ENCODE measurements around the gene CRNN.

Gene CRNN

DNA sequence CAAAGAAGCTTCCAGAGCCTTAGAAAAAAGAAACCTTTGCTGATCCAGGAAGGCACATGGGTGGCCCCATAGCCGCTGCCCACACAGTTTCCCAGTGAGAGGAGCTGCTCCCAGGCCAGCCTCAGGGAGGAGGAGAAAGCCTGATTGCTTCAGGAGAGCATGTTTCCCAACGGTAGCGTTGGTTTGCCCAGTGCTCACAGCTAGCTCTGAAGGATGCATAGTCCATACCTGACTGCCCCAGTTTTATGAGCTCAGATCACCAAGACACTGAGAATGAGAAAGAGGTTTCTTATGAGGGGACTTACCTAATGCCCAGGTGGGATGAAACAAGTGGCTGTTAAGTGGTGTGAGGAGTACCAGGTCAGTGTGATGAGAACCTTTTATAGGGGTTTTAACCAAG, at the start of gene CRNN:
Gene CRNN (minus strand): TSS at position 355 of the 400 bp plus-strand sequence. CDS start 2,030 bp downstream, outside the sequence.
- H3K36me3 ChIP-seq (ENCODE audit: control insufficient read depth, insufficient read depth, low read length) = no peaks in the 10 kb centered on the region
- H3K27me3 ChIP-seq (ENCODE audit: control insufficient read depth, insufficient read depth, low read length) = no peaks in the 10 kb centered on the region
- H3K27ac ChIP-seq (ENCODE audit: low read depth, low read length) = no peak within 1 kb of the TSS
- no peak within 1 kb of the TSS for H3K4me3 ChIP-seq (ENCODE audit: low read length)
- H3K9ac ChIP-seq (ENCODE audit: low read length) = no peak within 1 kb of the TSS
- no peaks in the 10 kb centered on the region for H3K4me1 ChIP-seq (ENCODE audit: control insufficient read depth, insufficient read depth, low read length)

DNA sequence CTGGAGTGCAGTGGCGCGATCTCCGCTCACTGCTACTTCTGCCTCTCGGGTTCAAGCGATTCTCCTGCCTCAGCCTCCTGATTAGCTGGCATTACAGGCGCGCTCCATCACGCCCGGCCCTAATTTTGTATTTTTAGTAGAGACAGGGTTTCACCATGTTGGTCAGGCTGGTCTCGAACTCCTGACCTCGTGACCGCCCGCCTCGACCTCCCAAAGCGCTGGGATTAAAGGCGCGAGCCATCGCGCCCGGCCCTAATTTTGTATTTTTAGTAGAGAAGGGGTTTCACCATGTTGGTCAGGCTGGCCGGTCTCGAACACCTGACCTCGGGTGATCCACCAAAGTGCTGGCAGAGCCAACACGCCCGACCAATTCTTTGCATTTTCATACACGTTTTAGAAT, 48.6 kb upstream of the CRNN start:
- H3K27me3 ChIP-seq (ENCODE audit: control insufficient read depth, insufficient read depth, low read length) = no peaks in the 10 kb centered on the region
- no peaks in the 10 kb centered on the region for H3K36me3 ChIP-seq (ENCODE audit: control insufficient read depth, insufficient read depth, low read length)
- H3K4me1 ChIP-seq (ENCODE audit: control insufficient read depth, insufficient read depth, low read length) = no peaks in the 10 kb centered on the region
- H3K9ac ChIP-seq (ENCODE audit: low read length) = no peak overlapping the region
- H3K27ac ChIP-seq (ENCODE audit: low read depth, low read length) = no peak overlapping the region
- H3K4me3 ChIP-seq (ENCODE audit: low read length) = no peak overlapping the region

DNA sequence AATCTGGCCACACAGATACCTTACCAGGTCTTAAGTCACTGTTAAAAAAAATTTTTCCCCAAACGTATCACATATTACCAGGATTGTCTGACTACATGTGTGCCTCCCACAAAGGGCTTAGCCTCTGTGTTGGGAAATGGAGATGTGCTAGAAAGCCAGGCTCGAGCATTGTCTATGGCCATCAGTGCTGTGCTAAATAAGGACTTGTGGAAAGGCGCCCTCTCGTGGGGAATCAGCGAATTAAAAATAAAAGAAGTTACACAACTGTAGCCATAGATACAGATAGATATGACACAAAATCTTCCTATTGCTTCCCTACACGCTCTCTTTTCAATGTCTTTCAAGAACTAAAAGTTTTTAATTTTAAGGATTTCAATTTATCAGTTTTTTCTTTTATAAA, 47.5 kb upstream of the CRNN start:
- Histone ChIP-seq H3K9ac (ENCODE audit: low read length) (no peak overlapping the region), H3K4me1 (ENCODE audit: control insufficient read depth, insufficient read depth, low read length) (no peaks in the 10 kb centered on the region), H3K27me3 (ENCODE audit: control insufficient read depth, insufficient read depth, low read length) (no peaks in the 10 kb centered on the region), H3K4me3 (ENCODE audit: low read length) (no peak overlapping the region), H3K36me3 (ENCODE audit: control insufficient read depth, insufficient read depth, low read length) (no peaks in the 10 kb centered on the region), H3K27ac (ENCODE audit: low read depth, low read length) (no peak overlapping the region)

DNA sequence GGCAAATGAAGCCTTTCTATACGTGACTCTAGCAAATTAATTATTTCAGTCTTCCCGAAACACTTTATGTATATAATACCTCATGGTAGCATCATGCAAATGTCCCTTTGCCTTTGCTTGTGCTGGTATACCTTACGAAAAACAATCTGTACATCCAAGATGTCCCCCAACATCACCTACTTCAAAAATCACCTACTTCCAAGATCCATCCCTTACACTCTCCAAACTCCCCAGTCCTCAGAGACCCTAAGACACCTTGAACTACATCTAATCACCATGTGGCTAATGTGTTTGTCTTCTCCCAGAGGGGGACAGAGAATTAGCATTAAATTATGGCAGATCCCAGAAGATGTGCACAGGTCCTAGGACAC, 46.5 kb upstream of the CRNN start:
- Histone ChIP-seq H3K27me3 (ENCODE audit: control insufficient read depth, insufficient read depth, low read length) (no peaks in the 10 kb centered on the region), H3K4me1 (ENCODE audit: control insufficient read depth, insufficient read depth, low read length) (no peaks in the 10 kb centered on the region), H3K27ac (ENCODE audit: low read depth, low read length) (no peak overlapping the region), H3K36me3 (ENCODE audit: control insufficient read depth, insufficient read depth, low read length) (no peaks in the 10 kb centered on the region), H3K9ac (ENCODE audit: low read length) (no peak overlapping the region), H3K4me3 (ENCODE audit: low read length) (peak overlapping the region; percentile 6)

DNA sequence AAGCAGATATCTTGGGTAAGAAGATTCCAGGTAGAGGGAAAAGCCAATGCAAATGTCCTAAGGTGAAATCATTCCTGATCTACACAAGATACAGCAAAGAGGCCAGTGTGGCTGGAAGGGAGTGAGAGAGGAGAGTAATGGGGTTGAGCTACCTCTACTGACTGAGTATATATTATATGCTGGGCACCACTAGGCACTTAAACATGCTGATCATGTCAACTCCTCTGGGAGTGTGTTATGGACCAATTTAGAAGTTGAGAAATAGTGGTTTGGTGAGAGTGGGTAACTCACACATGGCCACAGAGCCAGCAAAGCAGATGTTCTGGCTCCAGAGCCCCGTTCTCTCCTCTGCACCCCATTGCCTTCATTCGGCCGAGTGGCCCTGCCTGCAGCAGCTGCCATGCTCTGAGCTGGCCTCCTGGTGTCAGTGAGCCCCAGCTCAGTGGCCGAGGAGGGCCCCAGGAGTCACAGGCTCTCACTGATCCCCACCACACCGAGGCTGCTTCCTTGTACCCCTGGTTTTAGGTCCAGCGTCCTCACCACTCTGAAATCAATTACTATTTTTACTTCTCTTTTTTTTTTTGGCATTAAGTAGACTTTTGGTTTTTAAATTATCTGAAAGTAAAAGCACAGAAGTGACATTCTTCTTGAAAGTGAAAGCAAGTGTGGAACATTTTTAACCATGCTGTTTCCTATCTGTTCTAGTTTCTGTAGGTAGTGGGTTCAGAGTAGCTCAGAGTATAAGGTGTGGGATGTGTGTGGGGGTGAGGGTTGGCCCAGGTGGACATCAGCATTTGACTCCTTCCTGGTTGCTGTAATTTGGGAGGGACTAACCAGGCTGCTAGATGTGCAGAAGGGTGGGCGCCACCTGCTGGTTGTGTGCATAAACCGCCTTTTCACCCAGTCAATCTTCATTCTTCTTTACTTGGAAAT, 45.8 kb upstream of the CRNN start:
- no peaks in the 10 kb centered on the region for H3K36me3 ChIP-seq (ENCODE audit: control insufficient read depth, insufficient read depth, low read length)
- no peak overlapping the region for H3K9ac ChIP-seq (ENCODE audit: low read length)
- no peak overlapping the region for H3K27ac ChIP-seq (ENCODE audit: low read depth, low read length)
- H3K27me3 ChIP-seq (ENCODE audit: control insufficient read depth, insufficient read depth, low read length) = no peaks in the 10 kb centered on the region
- H3K4me3 ChIP-seq (ENCODE audit: low read length) = peak overlapping the region; percentile 6
- no peaks in the 10 kb centered on the region for H3K4me1 ChIP-seq (ENCODE audit: control insufficient read depth, insufficient read depth, low read length)

DNA sequence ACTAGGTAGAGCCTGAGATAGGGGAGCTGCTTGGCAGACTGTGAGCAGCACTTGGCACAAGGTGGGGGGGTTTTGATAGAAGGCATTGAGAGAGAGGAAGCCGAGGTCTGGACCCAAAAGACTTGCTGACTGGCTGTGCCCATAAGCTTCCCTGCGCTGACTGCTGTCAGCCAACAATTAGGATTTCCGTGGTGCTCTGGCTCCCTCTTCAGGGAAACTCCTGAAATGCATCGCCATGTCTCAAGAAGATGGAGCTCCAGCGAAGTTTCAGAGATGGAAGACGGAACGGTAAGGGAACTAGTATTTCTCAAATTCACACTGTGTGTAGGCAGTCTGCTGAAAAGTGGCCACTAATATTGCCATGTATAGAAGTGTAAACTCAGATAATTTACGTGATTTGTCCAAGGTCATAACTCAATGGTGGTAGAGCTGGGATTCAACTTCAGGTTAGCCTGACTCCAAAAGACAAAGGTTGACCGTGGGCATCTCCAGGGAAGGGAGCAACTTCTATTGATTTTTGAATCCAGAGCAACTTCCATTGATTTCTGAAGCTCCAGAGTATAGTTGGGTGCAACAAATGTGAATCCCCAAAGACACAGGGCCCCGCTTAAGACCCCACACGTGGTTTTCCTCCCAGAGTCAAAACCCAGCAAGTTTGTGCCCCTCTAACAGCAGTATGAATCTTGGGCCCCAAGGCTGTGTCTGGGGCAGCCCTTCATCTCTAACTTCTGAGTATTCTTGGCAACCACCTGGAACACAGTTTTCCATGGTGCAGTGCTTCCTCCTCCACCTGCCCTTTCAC, 44.5 kb upstream of the CRNN start:
- Histone ChIP-seq H3K9ac (ENCODE audit: low read length) (no peak overlapping the region), H3K4me1 (ENCODE audit: control insufficient read depth, insufficient read depth, low read length) (no peaks in the 10 kb centered on the region), H3K27ac (ENCODE audit: low read depth, low read length) (no peak overlapping the region), H3K36me3 (ENCODE audit: control insufficient read depth, insufficient read depth, low read length) (no peaks in the 10 kb centered on the region), H3K4me3 (ENCODE audit: low read length) (no peak overlapping the region), H3K27me3 (ENCODE audit: control insufficient read depth, insufficient read depth, low read length) (no peaks in the 10 kb centered on the region)

DNA sequence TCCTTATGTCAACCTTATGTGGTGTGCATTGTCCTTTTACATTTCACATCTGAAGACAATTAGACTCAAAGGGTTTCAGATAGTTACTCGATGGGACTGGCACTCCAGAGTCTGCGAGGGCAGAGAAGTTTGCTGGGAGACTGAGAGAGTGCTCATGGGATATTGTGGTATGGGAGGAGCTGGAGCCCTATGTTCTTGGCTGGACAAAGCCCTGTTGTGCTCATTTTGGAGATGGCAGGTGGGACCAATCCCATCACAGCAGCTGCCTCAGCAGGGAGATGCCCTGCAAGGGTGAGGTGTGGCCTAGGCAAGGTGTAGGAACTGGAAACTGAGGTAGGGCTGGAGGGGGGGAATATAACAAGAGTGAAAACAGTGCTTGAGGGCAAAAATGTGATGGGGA, 43.5 kb upstream of the CRNN start:
- Histone ChIP-seq H3K36me3 (ENCODE audit: control insufficient read depth, insufficient read depth, low read length) (no peaks in the 10 kb centered on the region), H3K27me3 (ENCODE audit: control insufficient read depth, insufficient read depth, low read length) (no peaks in the 10 kb centered on the region)

DNA sequence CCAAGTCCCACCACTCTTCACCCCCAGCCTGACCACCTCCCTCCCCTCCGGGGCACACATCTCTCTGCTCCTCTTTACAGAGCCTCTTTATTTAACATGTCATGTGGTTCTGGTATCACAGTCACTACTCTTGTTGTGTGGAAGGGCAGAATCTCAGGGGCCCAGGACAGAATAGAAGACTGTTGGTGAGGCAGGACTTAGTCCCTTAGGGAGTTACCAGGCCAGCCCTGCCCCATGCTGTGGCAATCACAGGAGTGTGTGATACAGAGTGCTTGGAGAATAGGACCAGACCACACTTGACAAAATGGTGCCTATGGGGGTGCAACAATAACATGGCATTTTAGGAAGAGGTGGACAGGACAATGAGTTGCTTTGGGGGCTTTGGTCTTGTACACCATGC, 43.0 kb upstream of the CRNN start:
- H3K27me3 ChIP-seq (ENCODE audit: control insufficient read depth, insufficient read depth, low read length) = no peaks in the 10 kb centered on the region
- no peak overlapping the region for H3K27ac ChIP-seq (ENCODE audit: low read depth, low read length)
- H3K36me3 ChIP-seq (ENCODE audit: control insufficient read depth, insufficient read depth, low read length) = no peaks in the 10 kb centered on the region
- H3K4me1 ChIP-seq (ENCODE audit: control insufficient read depth, insufficient read depth, low read length) = no peaks in the 10 kb centered on the region
- no peak overlapping the region for H3K9ac ChIP-seq (ENCODE audit: low read length)
- no peak overlapping the region for H3K4me3 ChIP-seq (ENCODE audit: low read length)

More for the DNA sequence above, 43.5 kb upstream of the CRNN start:
- Histone ChIP-seq H3K27ac (ENCODE audit: low read depth, low read length) (no peak overlapping the region), H3K4me1 (ENCODE audit: control insufficient read depth, insufficient read depth, low read length) (no peaks in the 10 kb centered on the region), H3K4me3 (ENCODE audit: low read length) (no peak overlapping the region), H3K9ac (ENCODE audit: low read length) (no peak overlapping the region)

DNA sequence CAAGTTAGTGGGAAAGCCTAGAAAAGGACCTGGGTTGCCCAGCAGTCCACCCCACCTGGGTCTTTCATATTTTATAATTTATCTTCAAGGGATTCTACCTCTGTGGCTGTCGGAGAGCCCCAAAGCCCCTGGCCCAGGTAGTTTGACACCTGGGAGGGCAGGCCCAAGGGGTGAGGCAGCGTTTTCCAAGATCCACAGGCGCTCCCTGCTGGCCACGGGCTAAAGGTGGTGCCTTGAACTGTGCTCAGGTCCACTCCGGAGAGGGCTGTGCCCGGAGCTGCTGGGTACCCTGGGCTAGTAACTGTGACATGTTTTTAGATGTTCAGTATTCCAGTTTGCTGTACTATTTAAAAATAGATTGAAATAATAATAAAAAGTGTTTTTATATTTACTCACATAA, 37.2 kb upstream of the CRNN start:
- H3K27ac ChIP-seq (ENCODE audit: low read depth, low read length) = no peak overlapping the region

DNA sequence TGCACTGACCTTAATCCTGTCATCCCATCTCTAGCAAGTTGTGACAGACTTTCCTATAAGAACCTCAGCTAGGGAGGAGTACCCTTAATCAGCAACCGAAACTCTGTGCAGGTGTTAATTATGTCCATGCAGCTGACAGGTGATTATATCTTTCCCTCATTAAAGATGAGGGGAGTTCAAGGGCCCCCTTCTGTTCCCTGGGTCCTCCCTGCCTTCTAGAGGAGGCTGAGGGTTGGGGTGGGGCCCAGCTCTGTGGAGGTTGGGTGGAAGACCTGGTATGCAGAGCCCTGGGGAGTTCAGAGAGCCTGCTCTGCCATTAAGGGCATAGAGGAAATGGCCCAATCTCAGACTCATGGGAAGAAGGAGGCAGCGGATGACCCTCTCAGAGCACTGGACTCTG, 35.6 kb upstream of the CRNN start:
- H3K27me3 ChIP-seq (ENCODE audit: control insufficient read depth, insufficient read depth, low read length) = no peaks in the 10 kb centered on the region
- H3K4me3 ChIP-seq (ENCODE audit: low read length) = no peak overlapping the region
- no peak overlapping the region for H3K27ac ChIP-seq (ENCODE audit: low read depth, low read length)
- H3K36me3 ChIP-seq (ENCODE audit: control insufficient read depth, insufficient read depth, low read length) = no peaks in the 10 kb centered on the region
- no peak overlapping the region for H3K9ac ChIP-seq (ENCODE audit: low read length)
- H3K4me1 ChIP-seq (ENCODE audit: control insufficient read depth, insufficient read depth, low read length) = peaks cover 8% of the 10 kb centered on the region

More for the DNA sequence above, 37.2 kb upstream of the CRNN start:
- no peaks in the 10 kb centered on the region for H3K36me3 ChIP-seq (ENCODE audit: control insufficient read depth, insufficient read depth, low read length)
- no peak overlapping the region for H3K9ac ChIP-seq (ENCODE audit: low read length)
- H3K27me3 ChIP-seq (ENCODE audit: control insufficient read depth, insufficient read depth, low read length) = no peaks in the 10 kb centered on the region
- peaks cover 8% of the 10 kb centered on the region for H3K4me1 ChIP-seq (ENCODE audit: control insufficient read depth, insufficient read depth, low read length)
- no peak overlapping the region for H3K4me3 ChIP-seq (ENCODE audit: low read length)

DNA sequence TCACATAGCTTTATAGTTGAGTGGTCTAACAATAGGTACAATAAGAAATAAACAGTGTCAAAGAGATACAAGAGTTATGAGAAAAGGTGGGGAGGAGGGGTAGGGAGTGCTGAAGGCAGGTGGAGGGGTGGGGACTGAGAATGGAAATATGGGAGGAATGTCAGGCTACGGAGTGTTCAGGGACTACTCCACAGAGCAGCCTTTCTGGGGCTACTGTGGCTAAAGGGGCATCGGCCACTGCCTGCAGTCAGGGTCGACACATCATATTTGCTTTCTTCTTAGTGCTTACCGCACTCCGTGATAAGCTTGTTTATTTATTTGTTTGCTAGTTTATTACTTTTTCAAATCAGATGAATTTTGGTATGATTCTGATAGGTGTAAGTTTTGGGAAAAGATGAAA, 34.4 kb upstream of the CRNN start:
- Histone ChIP-seq H3K4me1 (ENCODE audit: control insufficient read depth, insufficient read depth, low read length) (peaks cover 11% of the 10 kb centered on the region), H3K27me3 (ENCODE audit: control insufficient read depth, insufficient read depth, low read length) (no peaks in the 10 kb centered on the region), H3K27ac (ENCODE audit: low read depth, low read length) (no peak overlapping the region), H3K36me3 (ENCODE audit: control insufficient read depth, insufficient read depth, low read length) (no peaks in the 10 kb centered on the region), H3K4me3 (ENCODE audit: low read length) (no peak overlapping the region), H3K9ac (ENCODE audit: low read length) (no peak overlapping the region)

DNA sequence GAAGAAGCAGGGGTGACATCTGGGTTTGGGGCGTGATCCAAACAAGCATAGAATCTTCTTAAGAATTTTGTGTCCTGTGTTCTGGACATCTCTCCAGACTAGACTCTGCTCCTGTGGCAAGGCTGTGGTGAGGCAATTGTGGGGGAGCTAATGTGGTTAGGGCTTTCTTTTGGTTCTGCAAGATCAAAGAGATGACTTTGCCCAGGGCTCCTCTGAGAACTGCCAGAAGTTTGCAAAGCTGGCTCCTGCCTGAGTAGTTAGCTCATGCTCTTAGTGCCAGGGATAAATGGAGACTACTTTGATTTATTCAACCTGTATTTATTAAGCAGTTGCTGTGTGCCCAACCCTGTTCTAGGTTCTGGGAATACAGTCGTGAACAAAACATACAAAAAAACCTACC, 34.0 kb upstream of the CRNN start:
- no peaks in the 10 kb centered on the region for H3K27me3 ChIP-seq (ENCODE audit: control insufficient read depth, insufficient read depth, low read length)
- no peaks in the 10 kb centered on the region for H3K36me3 ChIP-seq (ENCODE audit: control insufficient read depth, insufficient read depth, low read length)
- no peak overlapping the region for H3K9ac ChIP-seq (ENCODE audit: low read length)
- H3K27ac ChIP-seq (ENCODE audit: low read depth, low read length) = peak overlapping the region; percentile 56
- H3K4me1 ChIP-seq (ENCODE audit: control insufficient read depth, insufficient read depth, low read length) = peaks cover 14% of the 10 kb centered on the region
- no peak overlapping the region for H3K4me3 ChIP-seq (ENCODE audit: low read length)

Data from rectal smooth muscle tissue (tissue), 1 donor.